Stimulated activated CD4-positive, alpha-beta T cell treated with anti-CD3 and anti-CD28 coated beads, TNF-alpha, amount 100 ng/mL, for 24 hours (primary cell): ENCODE data around the gene SERTM1.

Experiments used
- DNase-seq, 3 experiments: peaks; one replicate each; pipeline ENCODE4 v3.0.0-alpha.2; 2020; ENCODE audit warnings: low read depth in 3 of 3

SERTM1 gene

DNA sequence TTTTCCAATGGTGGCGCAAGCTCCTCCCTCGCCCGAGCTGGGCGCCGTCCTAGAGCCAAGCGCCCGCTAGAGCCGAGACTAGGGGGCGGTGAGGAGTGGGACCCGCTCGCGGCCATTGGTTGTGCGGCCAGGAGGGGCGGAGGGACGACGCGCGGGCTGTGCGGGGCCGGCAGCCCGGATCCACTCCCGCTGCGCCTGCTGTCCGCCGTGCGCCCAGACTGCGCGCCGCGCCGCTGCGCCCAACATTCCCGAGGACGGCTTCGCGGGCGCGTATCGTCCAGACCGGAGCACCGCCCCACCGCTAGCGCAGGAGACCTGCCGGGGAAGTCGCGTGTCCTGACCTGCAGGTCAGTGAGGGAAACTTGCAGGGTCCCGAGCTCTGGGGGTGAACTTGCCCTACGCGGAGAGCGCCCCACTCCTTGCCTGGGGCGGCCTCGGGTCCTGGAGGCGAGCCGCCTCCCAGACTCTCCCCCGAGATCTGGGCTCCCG lies at the start of gene SERTM1:
TSS of gene SERTM1 (plus strand) at position 183 of the 489 bp plus-strand sequence. CDS start 21,059 bp downstream, outside the sequence.
- no peak for DNase-seq

DNA sequence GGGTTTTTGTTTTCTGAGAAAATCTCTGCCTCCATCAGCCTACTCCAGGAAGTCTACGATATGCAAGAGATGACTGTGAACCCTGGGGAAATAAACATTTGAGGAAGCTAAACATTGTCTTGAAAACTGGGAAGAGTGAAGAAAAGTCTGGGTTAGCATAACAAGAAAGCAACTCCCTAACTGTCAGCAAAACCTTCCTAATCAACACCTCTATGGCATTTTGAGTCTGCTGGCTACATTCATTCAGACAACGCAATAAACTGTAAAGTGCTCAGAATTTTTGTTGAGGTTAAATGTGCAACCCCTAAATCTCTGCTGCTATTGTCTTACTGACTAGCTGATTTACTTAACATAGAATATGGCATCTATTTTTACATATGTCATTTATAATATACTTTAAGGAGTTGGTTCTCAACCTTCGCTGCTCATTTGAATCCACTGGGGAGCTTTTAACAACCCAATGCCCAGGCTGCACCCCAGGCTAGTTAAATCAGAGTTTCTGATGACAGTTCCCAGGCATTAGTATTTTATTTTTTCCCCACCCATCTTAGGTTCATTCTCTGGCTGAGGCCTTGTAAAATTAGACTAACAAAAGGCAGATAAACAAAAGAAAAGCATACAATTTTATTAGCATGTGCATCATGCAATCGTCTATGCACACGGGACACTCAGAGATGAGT lies 45.3 kb upstream of the SERTM1 start:
- DNase-seq: no peak

DNA sequence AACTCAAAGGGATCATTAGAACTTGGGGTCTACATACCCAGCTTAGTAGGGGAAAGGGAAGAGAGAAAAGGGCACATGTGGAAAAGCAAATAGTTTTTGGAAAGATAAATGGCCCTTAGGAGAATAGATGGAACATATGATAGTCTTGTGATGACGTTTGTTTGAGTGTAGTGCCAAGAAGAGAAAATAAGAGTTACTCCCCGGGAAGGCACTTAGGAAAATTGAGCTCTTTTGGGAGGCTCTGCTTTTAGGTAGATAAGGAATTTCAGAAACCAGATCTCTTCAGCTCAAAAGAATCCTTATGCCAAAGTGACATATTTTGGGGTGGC lies 44.8 kb upstream of the SERTM1 start:
- DNase-seq: no peak

DNA sequence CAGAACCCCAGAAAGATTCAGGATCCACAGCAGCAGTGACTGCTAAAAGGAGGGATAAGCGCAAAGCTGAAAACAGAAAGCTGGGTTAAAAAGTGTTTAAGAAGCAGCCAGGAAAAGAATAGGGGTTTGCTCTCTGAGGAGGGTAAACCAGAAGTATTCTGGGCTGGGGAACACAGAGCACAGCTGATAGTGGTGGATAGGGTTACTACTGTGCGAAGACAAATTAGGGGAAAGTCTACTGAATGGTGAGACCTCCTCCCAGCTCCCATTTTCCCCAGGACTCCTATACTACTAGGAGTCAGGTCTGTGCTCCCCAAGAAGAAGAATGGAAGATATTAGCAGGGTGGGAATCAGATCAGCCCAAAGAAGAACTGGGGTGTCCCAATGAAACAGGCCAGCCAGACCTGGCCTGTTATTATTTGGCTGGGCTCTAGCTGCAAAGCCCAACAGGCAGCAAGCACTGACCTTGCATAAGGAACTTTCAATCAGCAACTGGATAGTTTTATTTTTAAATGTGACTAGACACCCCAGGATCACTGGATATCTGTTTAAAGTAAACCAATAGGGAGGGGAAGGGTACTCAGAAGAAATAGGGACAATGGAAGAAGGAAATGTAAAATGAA lies 43.5 kb upstream of the SERTM1 start:
- DNase-seq: no peak

DNA sequence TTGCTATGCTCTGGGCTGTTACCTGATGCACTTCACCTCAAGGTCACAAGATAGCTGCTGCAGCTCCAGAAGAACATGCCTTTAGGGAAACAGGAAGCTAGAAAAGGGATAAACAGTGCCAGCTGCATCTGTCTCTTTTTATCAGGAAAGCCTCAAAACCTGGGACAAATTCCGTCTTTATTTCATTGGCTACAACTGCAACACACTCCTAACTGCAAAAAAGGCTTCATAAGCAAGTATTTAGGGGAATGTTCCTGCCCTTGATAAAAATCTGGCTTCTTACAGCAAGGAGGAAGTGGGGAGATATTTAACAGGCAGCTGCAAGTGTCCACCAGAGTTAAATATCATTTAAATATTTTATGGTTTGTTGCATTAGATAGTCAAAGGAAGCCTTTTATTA lies 34.2 kb upstream of the SERTM1 start:
- no peak for DNase-seq

DNA sequence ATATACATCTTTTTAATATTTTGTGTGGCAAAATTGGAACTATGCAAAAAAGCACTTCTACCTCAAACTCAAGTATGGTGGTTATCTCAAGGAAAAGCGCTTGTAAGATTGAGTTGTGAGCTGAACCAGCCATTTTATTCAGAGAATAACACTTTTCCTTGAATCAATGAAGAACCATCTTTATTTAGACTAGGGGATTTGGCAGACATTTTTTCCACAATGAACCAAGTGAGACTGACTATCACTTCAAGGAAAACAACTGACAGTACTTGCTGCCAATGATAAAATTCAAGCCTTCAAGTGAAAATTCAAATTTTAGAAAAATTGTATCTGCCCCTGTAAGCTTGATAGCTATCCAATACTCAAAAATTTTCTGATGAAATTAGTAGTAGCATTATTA lies 23.2 kb upstream of the SERTM1 start:
- no peak for DNase-seq

DNA sequence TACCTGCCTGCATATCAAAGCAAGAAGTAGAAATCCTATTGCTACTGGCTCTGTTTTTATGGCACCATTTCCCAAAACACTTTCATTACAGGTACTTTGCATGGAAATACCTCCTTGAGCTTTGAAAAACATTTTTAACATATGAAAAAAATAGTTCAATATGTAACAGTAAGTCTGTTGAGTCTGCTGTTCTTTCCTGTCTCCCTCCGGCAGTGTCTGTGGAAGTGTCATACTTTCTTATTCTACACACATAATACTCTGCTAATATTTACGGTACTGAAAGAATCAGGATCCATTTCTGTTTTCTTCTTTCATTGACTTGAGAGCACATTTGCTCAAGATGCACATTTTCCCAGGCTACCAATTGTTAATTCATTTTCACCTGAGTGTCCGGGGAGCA lies 8.2 kb upstream of the SERTM1 start:
- no peak for DNase-seq

DNA sequence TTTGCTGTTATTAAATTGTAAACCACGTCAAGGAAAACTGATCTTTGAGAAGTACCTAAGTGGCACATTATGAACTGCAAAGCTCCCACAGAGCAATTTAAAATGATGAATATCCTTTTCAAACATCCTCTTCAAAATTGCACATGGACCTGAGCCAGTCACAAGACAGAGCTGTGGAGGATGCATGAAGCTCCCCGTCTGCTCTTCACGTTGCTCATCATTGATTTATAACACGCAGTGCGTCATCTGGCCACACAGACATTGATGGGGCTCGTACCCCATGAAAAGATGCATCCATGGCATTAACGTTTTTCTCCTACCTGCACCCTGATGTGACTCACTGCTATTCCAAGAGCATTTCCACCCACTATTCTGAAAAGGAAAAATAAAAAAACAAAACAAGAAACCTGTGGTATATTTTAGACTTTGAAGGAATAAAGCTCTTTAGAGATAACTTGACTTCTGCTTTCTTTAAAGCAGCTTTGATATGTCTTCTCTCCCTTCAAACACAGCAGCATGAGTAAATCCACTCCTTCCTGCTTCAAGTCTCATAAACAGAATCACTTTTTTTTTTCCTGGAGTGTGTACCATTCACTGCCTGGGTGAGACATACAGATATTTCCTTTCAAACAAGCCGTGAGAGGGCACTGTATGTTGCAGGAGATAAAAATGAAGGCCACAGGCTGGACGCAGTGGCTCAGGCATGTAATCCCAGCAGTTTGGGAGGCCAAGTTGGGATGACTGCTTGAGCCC lies 7.2 kb upstream of the SERTM1 start:
- no peak for DNase-seq

DNA sequence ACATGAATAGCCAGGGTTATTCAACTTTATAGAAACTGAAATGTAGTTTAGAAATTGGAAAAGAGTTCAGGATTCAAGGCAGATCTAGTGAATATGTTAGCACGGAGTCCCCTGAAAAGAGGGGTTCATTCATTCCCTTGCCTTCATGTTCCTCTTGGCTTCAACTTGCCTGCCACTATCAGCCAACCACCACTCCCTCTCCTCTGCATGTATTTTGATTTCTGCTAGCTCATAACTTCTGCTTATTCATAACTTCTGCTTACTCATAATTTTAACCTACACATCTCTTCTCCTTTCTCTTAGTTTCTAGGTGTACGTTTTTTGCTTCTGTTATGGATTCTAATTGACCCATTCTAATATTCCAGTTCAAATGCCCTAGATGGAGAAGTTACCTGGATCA lies 5.5 kb upstream of the SERTM1 start:
- no peak for DNase-seq

DNA sequence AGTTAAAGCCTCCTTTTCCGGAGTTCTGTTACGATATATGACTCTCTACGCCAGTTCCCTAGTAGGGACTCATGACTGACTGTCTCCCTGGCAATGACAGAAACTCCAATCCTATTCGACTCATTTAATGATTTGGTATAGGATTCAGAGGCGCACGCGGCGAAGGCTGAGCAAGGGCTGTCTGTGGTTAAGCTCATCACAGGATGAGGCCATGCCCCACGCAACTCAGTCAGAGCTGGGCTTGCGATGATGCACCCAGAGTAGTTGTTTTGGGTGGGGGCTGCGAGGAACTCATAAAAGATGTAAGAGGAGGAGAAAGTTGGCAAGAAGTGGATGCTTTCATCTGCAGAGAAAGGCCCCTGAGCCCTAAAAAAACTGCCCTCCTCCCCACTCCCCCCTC lies 468 bp upstream of the SERTM1 start:
- DNase-seq: no peak

DNA sequence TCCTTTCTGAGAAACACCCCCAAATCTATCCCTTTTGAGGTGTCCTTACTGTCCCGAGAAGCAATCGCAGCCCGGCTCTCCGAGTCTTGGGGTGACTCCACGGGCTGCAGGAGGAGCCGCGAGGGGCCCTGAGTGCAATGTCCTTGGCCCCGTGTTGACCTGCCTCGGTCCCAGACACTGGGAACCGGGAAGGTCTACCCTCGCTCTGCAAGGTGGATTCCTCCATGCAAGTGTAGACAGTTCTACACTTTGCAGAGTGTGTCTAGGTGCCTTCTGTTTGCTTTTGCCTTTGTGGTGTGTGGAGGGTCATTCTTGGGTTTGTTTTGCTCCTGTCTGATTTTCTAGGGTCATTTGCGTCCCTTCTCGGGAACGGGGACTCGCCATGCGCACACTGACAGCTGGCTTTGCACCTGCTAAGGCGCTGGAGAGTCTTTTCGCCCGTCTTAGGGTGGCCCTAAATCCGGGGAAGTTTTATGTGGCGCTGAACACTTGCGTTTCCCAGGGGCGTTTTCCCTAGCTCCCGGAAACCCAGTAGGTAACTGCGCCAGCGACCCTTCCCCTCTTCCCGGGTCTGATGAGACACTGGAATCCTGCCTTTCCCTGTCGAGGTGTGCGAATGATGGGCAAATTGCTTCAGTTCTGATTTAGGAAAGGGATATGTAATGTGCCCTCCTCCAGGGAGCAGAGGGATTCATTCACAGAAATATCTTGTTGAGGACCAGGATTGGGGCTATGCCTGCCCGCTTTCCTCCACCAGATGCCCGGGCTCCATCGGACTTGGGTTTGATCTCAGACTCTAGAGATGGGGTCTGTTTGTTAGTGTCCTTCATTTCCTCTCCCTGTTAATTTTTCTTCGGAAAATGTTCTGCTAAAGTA lies 755 bp downstream of the SERTM1 start:
- DNase-seq: no peak

DNA sequence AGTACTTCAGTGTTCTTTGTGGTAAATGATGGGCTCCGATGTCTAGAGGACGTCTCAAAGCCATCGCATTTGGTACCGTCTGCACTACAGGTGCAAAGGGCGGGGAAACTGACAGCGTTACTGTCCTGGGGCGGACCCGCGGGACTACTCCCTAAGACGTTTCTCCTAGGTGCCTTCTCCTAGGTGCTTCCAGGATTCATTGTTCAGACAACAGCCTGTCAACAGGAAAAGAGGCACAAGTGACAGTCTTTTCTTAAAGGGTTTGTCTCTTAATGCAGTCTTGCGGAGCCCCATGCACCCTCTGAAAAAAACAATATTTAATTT lies 1.4 kb downstream of the SERTM1 start:
- DNase-seq: no peak

DNA sequence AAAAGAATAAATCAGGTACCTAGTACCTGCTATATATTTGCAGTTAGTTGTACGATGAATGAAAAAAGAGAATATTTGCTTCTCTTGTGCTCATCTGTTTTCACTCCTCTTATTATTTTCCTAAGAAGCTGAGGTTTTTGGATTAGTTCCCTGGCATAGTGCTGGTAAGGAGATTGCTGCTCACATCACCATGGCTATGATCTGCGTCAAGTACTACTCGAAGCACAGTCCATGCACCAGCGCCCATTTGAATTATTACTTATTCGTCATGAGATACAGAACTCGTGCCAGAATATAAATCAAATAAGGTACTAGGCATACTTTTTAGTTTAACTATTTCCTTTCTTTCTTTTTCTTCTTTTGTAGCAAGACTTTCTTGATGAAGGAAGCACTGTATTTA lies 7.1 kb downstream of the SERTM1 start:
- no peak for DNase-seq

DNA sequence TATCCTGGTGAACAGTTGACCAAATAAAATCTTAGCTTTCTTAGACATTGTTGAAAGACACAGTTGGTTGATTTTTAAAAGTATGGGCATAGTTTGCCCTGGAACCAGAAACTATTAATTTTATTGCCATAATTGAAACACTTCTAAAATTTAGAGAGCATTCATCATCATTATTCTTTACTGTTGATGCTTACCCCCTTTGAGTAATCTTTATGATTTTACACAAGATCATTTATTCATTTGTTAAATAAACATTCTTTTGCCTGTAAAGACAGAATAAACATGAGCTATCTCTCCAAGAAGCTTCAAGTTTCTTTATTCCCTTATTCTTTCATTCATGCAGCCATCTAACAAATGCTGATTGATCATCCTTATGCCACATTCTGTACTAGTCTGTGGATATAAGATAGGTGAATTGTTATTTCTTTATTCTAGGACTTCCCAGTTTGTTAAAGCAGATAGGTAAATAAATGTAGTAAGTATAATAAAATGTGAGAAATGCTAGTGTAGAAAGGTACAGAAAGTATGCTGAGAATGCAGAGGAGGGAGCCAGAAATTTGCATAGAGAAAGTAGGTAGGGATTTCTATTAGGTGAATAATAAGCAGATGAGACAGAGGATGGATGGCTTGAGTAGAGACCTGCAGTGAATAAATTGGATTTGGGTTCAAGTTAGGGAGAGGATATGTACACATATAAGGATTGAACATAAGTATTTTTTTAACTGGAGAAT lies 8.2 kb downstream of the SERTM1 start:
- DNase-seq: no peak

DNA sequence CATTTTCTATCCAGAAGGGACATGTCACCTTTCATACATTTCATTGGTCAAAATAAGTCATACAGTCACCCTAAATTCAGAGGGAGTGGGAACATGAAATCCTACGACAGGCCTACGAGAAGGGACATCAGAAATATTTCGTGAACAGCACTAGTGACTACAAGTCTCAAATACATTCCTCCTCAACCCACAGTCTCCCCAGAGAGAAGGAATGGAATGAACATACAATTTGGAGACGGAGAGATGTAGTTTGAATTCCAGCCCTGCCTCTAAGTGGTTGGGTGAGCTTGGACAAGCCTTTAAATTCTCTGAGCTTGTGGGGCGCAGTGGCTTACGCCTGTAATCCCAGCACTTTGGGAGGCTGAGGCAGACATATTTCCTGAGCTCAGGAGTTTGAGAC lies 9.9 kb downstream of the SERTM1 start:
- DNase-seq: no peak

DNA sequence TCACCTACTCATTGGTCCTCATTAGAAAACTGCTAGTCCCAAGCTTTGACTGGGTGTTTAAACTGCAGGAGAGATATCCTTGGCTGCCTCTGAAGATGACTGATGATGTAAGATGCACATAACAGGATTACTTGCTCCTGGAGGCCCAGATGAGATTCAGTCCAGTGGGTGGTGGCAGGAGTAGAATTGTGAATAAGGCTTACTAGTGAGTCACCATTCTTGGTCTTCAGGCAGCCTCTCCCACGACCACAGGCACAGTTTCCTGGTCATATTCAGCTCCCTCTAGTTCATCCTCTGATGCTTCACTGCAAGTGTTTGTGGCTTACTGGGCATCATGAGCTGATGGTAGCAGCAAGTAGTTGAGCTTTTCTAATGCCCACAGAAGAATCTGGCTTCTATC lies 12.1 kb downstream of the SERTM1 start:
- no peak for DNase-seq

DNA sequence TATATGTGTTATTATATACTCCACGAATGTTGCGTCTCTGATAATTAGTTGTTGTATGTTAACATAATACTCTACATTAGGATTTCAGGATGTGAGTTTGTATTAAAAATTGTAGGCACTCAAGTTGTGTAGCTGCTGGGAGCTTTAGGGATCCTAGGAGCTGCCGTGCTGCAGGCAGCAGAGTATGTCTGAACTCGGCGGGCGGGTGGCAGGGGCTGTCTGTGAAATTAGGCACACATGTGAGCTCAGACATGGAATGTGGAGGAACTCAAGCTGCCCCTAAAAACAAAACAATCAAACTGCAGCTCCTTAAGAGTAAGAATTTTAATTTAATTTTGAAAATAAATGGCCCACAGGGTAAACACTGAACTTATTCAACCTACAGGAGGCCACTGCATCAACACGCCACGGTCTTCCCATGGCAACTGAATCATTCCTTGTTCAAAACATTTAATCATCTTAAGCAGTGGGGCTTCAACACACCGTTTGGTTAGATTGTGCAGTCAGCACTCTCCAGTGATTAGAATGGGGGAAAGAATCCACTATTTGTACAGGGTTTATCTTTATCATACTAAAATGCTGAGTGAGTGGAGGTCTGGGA lies 22.7 kb downstream of the SERTM1 start:
- DNase-seq: no peak

DNA sequence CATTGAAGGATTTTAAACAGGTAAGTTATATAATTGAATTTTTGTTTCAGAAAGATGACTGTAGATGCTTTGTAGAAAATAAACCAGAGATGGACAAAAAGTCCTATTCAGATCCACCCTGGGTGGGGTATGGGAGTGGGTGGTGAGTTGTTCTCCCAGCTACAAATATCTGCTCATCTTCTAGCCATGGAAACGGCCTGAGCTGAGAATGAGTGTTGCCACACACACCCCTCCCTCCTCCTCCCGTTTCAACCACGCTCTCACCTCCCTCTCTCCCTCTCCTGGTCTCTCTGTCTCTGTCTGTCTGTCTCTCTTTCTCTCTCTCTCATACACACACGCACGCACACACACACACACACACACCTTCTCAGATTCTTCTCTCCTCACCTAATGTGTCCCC lies 26.4 kb downstream of the SERTM1 start:
- DNase-seq: no peak

DNA sequence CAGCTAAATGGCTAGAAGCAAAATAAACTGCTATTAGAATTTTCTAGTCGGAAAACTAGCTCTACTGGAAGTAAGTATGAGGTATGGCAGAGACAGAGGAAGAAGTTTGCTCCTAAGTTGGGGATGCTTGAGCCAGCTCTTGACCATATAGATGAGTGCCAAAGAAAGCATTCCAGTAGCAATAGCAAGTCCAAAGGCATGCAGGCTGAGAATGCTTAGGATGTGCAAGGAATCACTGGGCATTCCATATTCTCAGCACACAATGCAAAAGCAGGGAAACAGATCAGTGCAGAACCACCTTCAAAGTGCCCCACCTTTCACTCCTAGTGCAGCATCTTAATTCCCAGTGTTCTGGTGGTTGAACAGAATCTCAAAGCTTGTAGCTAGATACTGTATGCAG lies 32.9 kb downstream of the SERTM1 start:
- DNase-seq: no peak

DNA sequence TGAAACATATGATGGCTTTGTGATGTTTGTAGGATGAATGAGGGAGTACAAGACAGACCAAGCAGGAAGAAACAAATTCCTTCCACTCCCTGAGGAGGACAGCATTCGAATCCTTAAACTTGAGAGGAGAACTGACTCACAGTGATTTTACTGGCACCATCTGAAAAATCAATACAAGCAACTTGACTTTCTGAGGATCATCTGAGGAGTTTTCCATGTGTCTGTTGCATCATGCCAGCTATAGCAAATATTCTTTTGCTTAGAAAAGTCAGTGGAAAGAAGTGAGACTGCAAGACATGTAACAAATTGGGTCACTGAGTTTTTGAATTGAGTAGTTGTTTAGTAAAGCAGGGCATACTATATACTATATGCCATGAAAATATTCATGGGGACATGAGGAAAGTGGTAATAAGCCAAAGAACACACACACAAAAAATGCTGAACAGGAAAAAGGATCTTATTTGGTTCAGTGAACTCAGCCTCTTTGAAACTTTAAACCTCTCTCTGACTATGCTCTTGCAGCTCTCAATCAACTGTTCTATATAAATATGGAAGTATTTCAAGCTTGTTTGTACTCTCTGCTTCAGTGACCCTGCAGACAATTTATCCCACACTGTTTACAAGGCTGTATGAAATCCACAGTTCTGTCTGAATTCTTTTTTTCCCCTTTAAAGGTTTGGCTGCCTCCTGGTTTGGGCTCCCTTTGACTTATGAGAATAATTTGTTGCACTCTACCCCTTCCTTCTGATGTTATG lies 35.5 kb downstream of the SERTM1 start:
- no peak for DNase-seq
